Mesenchymal stem cell (in vitro differentiated cells and primary cell): ENCODE measurements around the gene IGSF21.

Source experiments
- DNase-seq: peaks from one replicate; pipeline ENCODE4 v3.0.0-alpha.2; 2013
- H2AFZ ChIP-seq: one replicate; pipeline ENCODE4 v1.6.1; 2013; ENCODE audit warnings: low read depth, mild to moderate bottlenecking, control low read depth, inconsistent platforms, low read length, moderate library complexity
- H2AK5ac ChIP-seq: 2 replicates; pipeline ENCODE4 v1.6.1; 2013; ENCODE audit warnings: low read length, moderate library complexity, mild to moderate bottlenecking, inconsistent platforms; ENCODE audit not compliant: severe bottlenecking
- H2BK120ac ChIP-seq: one replicate; pipeline ENCODE4 v1.6.1; 2013; ENCODE audit warnings: low read depth, mild to moderate bottlenecking, inconsistent platforms, low read length, moderate library complexity
- H2BK12ac ChIP-seq, 2 experiments: one replicate each; pipeline ENCODE4 v1.6.1; 2013; ENCODE audit warnings: inconsistent platforms in 2 of 2, low read length in 2 of 2, mild to moderate bottlenecking in 2 of 2, moderate library complexity in 2 of 2, control low read depth in 1 of 2
- H2BK15ac ChIP-seq: one replicate; pipeline ENCODE4 v1.6.1; 2013; ENCODE audit warnings: mild to moderate bottlenecking, low read depth, inconsistent platforms; ENCODE audit not compliant: poor library complexity, severe bottlenecking
- H2BK5ac ChIP-seq: 2 replicates; pipeline ENCODE4 v1.6.1; 2013; ENCODE audit warnings: low read depth, mild to moderate bottlenecking, low read length, control low read depth, inconsistent platforms; ENCODE audit not compliant: poor library complexity, severe bottlenecking
- H3K14ac ChIP-seq, 2 experiments: one replicate each; pipeline ENCODE4 v1.6.1; 2013; ENCODE audit warnings: inconsistent platforms in 2 of 2, low read length in 2 of 2, control low read depth in 1 of 2, mild to moderate bottlenecking in 1 of 2, moderate library complexity in 1 of 2
- H3K18ac ChIP-seq, 2 experiments: one replicate each; pipeline ENCODE4 v1.6.1; 2013; ENCODE audit warnings: inconsistent platforms in 2 of 2, low read length in 2 of 2, control low read depth in 1 of 2, low read depth in 1 of 2, mild to moderate bottlenecking in 1 of 2
- H3K23ac ChIP-seq, 2 experiments: one replicate each; pipeline ENCODE4 v1.6.1; 2013; ENCODE audit warnings: inconsistent platforms in 2 of 2, low read length in 2 of 2, mild to moderate bottlenecking in 2 of 2, moderate library complexity in 2 of 2, control low read depth in 1 of 2
- H3K27ac ChIP-seq: 2 replicates; pipeline ENCODE4 v1.5.1; 2013; ENCODE audit warnings: mild to moderate bottlenecking, moderate library complexity, low read length, control low read depth, inconsistent platforms; ENCODE audit not compliant: poor library complexity, severe bottlenecking
- H3K27me3 ChIP-seq, 2 experiments: 2 replicates each; pipeline versions ENCODE4 v1.6.1 to v1.7.0; 2013; ENCODE audit warnings: low read length in 2 of 2, mild to moderate bottlenecking in 2 of 2, moderate library complexity in 2 of 2, control low read depth in 1 of 2, inconsistent platforms in 1 of 2; ENCODE audit not compliant: control insufficient read depth in 1 of 2, insufficient read depth in 1 of 2
- H3K36me3 ChIP-seq, 2 experiments: 2 replicates each; pipeline versions ENCODE4 v1.6.1 to v1.7.0; 2013; ENCODE audit warnings: low read length in 2 of 2, control low read depth in 1 of 2, inconsistent platforms in 1 of 2, low read depth in 1 of 2, mild to moderate bottlenecking in 1 of 2; ENCODE audit not compliant: insufficient read depth in 2 of 2, control insufficient read depth in 1 of 2
- H3K4ac ChIP-seq, 2 experiments: one replicate each; pipeline ENCODE4 v1.6.1; 2013; ENCODE audit warnings: inconsistent platforms in 2 of 2, low read length in 2 of 2, mild to moderate bottlenecking in 2 of 2, moderate library complexity in 2 of 2, control low read depth in 1 of 2, low read depth in 1 of 2
- H3K4me1 ChIP-seq: 2 replicates; pipeline ENCODE4 v1.6.1; 2013; ENCODE audit warnings: low read depth, low read length, control low read depth; ENCODE audit not compliant: control insufficient read depth, insufficient read depth
- H3K4me2 ChIP-seq: 2 replicates; pipeline ENCODE4 v1.6.1; 2013; ENCODE audit warnings: low read length, mild to moderate bottlenecking, inconsistent platforms; ENCODE audit not compliant: poor library complexity, severe bottlenecking
- H3K4me3 ChIP-seq, 2 experiments: 2 replicates each; pipeline versions ENCODE4 v1.5.1 to v1.7.0; 2013; ENCODE audit warnings: low read length in 2 of 2, mild to moderate bottlenecking in 2 of 2, control low read depth in 1 of 2, low read depth in 1 of 2; ENCODE audit not compliant: insufficient read depth in 1 of 2
- H3K79me1 ChIP-seq: replicated peaks from 2 replicates; pipeline ENCODE4 v1.6.1; 2013; ENCODE audit warnings: mild to moderate bottlenecking, control low read depth, low read length, inconsistent platforms; ENCODE audit not compliant: poor library complexity, severe bottlenecking
- H3K9ac ChIP-seq: 2 replicates; pipeline ENCODE4 v1.7.0; 2013; ENCODE audit warnings: mild to moderate bottlenecking, low read length, moderate library complexity
- H3K9me3 ChIP-seq: 2 replicates; pipeline ENCODE4 v1.7.0; 2013; ENCODE audit warnings: mild to moderate bottlenecking, low read length; ENCODE audit not compliant: control insufficient read depth
- H4K8ac ChIP-seq: one replicate; pipeline ENCODE4 v1.6.1; 2013; ENCODE audit warnings: inconsistent platforms, mild to moderate bottlenecking, low read length, moderate library complexity
- H4K91ac ChIP-seq: one replicate; pipeline ENCODE4 v1.6.1; 2013; ENCODE audit warnings: mild to moderate bottlenecking, low read length, inconsistent platforms
- WGBS: methylation state at CpG from one replicate; pipeline ENCODE4 v1.1.7; 2013; ENCODE audit warnings: mixed read lengths; 5-methylcytosine and 5-hydroxymethylcytosine counted together

Gene IGSF21

GRCh38 chr1:18280956-18281355 is 173.4 kb downstream of the IGSF21 start:
- Histone ChIP-seq H2BK15ac (no peak overlapping the region), H2AK5ac (no peak overlapping the region), H4K8ac (no peak overlapping the region), H3K9ac (no peak overlapping the region), H3K9me3 (no peaks in the 10 kb centered on the region), H3K23ac (no peak overlapping the region), H2AFZ (no peak overlapping the region), H3K4ac (no peak overlapping the region), H3K36me3 (no peaks in the 10 kb centered on the region), H2BK12ac (no peak overlapping the region), H3K18ac (no peak overlapping the region), H3K27ac (no peak overlapping the region), H3K27me3 (peaks cover 0 to 42% of the 10 kb centered on the region in 2 experiments), H3K4me2 (no peak overlapping the region), H3K4me3 (no peak overlapping the region), H2BK120ac (no peak overlapping the region), H3K79me1 (no peaks in the 10 kb centered on the region), H4K91ac (no peak overlapping the region), H2BK5ac (no peak overlapping the region), H3K4me1 (no peaks in the 10 kb centered on the region), H3K14ac (no peak overlapping the region)
- DNase-seq: no peak
- 68% methylated on average over 4 of the region's 5 CpGs for WGBS

GRCh38 chr1:18282851-18283600 is 175.4 kb downstream of the IGSF21 start:
- Histone ChIP-seq H3K9me3 (no peaks in the 10 kb centered on the region), H3K14ac (no peak overlapping the region), H3K79me1 (no peaks in the 10 kb centered on the region), H2AFZ (no peak overlapping the region), H3K4me2 (no peak overlapping the region), H2BK120ac (no peak overlapping the region), H3K4me3 (no peak overlapping the region), H3K36me3 (no peaks in the 10 kb centered on the region), H2BK12ac (no peak overlapping the region), H2BK5ac (no peak overlapping the region), H3K27me3 (peaks cover 0 to 54% of the 10 kb centered on the region in 2 experiments), H3K27ac (no peak overlapping the region), H4K8ac (no peak overlapping the region), H4K91ac (no peak overlapping the region), H3K9ac (no peak overlapping the region), H3K4ac (no peak overlapping the region), H3K18ac (no peak overlapping the region), H2AK5ac (no peak overlapping the region), H3K4me1 (no peaks in the 10 kb centered on the region), H2BK15ac (no peak overlapping the region), H3K23ac (no peak overlapping the region)
- 79% methylated on average over 11 of the region's 13 CpGs for WGBS
- DNase-seq: no peak

- H4K91ac ChIP-seq: no peak overlapping the region
- H3K9ac ChIP-seq: no peak overlapping the region
- no peak overlapping the region for H3K23ac ChIP-seq
- no peak overlapping the region for H2BK15ac ChIP-seq
- no peak overlapping the region for H3K4me2 ChIP-seq
- no peak overlapping the region for H2BK5ac ChIP-seq
- H3K27ac ChIP-seq: no peak overlapping the region
- H4K8ac ChIP-seq: no peak overlapping the region
- H3K4me1 ChIP-seq: no peaks in the 10 kb centered on the region
- no peak overlapping the region for H3K4ac ChIP-seq
- no peak overlapping the region for H2BK120ac ChIP-seq
- H3K9me3 ChIP-seq: no peaks in the 10 kb centered on the region
- H3K14ac ChIP-seq: no peak overlapping the region
- no peaks in the 10 kb centered on the region for H3K36me3 ChIP-seq
- H3K79me1 ChIP-seq: no peaks in the 10 kb centered on the region
- WGBS: 58% methylated on average over 13 of the region's 13 CpGs
- H3K27me3 ChIP-seq: peaks cover 0 to 58% of the 10 kb centered on the region in 2 experiments
- no peak overlapping the region for H3K18ac ChIP-seq
- DNase-seq: no peak
- no peak overlapping the region for H2AK5ac ChIP-seq
- no peak overlapping the region for H3K4me3 ChIP-seq
- H2AFZ ChIP-seq: no peak overlapping the region
- H2BK12ac ChIP-seq: no peak overlapping the region
These were observed 176.2 kb downstream of the IGSF21 start for GRCh38 chr1:18283601-18284385.

GRCh38 chr1:18284805-18285537 is 177.4 kb downstream of the IGSF21 start:
- H3K18ac ChIP-seq: no peak overlapping the region
- H4K8ac ChIP-seq: no peak overlapping the region
- H2BK12ac ChIP-seq: no peak overlapping the region
- H3K14ac ChIP-seq: no peak overlapping the region
- H3K27ac ChIP-seq: no peak overlapping the region
- no peaks in the 10 kb centered on the region for H3K4me1 ChIP-seq
- H2AFZ ChIP-seq: no peak overlapping the region
- H2BK120ac ChIP-seq: no peak overlapping the region
- H3K79me1 ChIP-seq: no peaks in the 10 kb centered on the region
- H3K4me2 ChIP-seq: no peak overlapping the region
- H3K23ac ChIP-seq: no peak overlapping the region
- H2BK5ac ChIP-seq: no peak overlapping the region
- H4K91ac ChIP-seq: no peak overlapping the region
- no peak overlapping the region for H3K4me3 ChIP-seq
- no peaks in the 10 kb centered on the region for H3K9me3 ChIP-seq
- no peaks in the 10 kb centered on the region for H3K36me3 ChIP-seq
- H3K9ac ChIP-seq: no peak overlapping the region
- peaks cover 0 to 66% of the 10 kb centered on the region in 2 experiments for H3K27me3 ChIP-seq
- DNase-seq: no peak
- no peak overlapping the region for H2AK5ac ChIP-seq
- no peak overlapping the region for H3K4ac ChIP-seq
- 70% methylated on average over 8 of the region's 11 CpGs for WGBS
- no peak overlapping the region for H2BK15ac ChIP-seq
